Right renal cortex interstitium (tissue), 3 donors: Measurements from ENCODE around the gene ARHGDIA. TPM values are rescaled to one million over a fixed set of nuclear protein-coding genes. Genes with fewer than 3 reads are reported as not detected.
A peak's percentile ranks its signal among the peaks of the same experiment; 100 is the strongest.

Experiments
- DNase-seq, 3 donors: peaks; one replicate each; pipeline ENCODE4 v3.0.0-alpha.2; 2013; ENCODE audit warnings: low read depth in 3 of 3, low spot score in 2 of 3
- polyA plus RNA-seq, 3 donors: library from polyadenylated mRNA; unstranded; fragments of 120-200 nt; gene quantifications; one replicate each; pipeline ENCODE4 v1.2.1, GENCODE V29; 2013; ENCODE audit not compliant: insufficient read length in 3 of 3

Gene ARHGDIA
- polyA plus RNA-seq, 3 donors: 132 to 153 (median 145) TPM

GRCh38 chr17:81888988-81889595 lies 18.0 kb upstream of the ARHGDIA start:
- DNase-seq: no peak

GRCh38 chr17:81888105-81888987 lies 17.2 kb upstream of the ARHGDIA start:
- DNase-seq: no peak

GRCh38 chr17:81885869-81886548 lies 14.9 kb upstream of the ARHGDIA start:
- DNase-seq: no peak

GRCh38 chr17:81885454-81885853 lies 14.3 kb upstream of the ARHGDIA start:
- DNase-seq: no peak

- no peak for DNase-seq
Observed at GRCh38 chr17:81884968-81885367, 13.8 kb upstream of the ARHGDIA start.

GRCh38 chr17:81884520-81884919 lies 13.4 kb upstream of the ARHGDIA start:
- no peak for DNase-seq

GRCh38 chr17:81879121-81879520 lies 8.0 kb upstream of the ARHGDIA start:
- no peak for DNase-seq

GRCh38 chr17:81878294-81878693 lies 7.2 kb upstream of the ARHGDIA start:
- DNase-seq: no peak

GRCh38 chr17:81877569-81877968 lies 6.4 kb upstream of the ARHGDIA start:
- DNase-seq: no peak

- DNase-seq: peak in 2 of 3 donors; percentile 73 to 78
Observed at GRCh38 chr17:81871387-81872230, 472 bp upstream of the ARHGDIA start.

GRCh38 chr17:81870131-81870980 lies 781 bp downstream of the ARHGDIA start:
- DNase-seq: no peak

- DNase-seq: no peak
Observed at GRCh38 chr17:81869221-81870130, 1.7 kb downstream of the ARHGDIA start.

GRCh38 chr17:81868674-81869220 lies 2.4 kb downstream of the ARHGDIA start:
- DNase-seq: no peak

GRCh38 chr17:81867991-81868673 lies 3.0 kb downstream of the ARHGDIA start:
- DNase-seq: no peak

- no peak for DNase-seq
Observed at GRCh38 chr17:81867170-81867990, 3.8 kb downstream of the ARHGDIA start.

- DNase-seq: no peak
Observed at GRCh38 chr17:81866440-81867169, 4.5 kb downstream of the ARHGDIA start.
